Stimulated activated CD8-positive, alpha-beta memory T cell treated with anti-CD3 and anti-CD28 coated beads, Interleukin-7, amount 100 ng/mL, for 1 hour (primary cell): ENCODE data around the gene PLB1.

Experiments
- DNase-seq, 2 donors: peaks; one replicate each; pipeline ENCODE4 v3.0.0-alpha.2; 2020; ENCODE audit warnings: low read depth in 2 of 2

The PLB1 gene

DNA sequence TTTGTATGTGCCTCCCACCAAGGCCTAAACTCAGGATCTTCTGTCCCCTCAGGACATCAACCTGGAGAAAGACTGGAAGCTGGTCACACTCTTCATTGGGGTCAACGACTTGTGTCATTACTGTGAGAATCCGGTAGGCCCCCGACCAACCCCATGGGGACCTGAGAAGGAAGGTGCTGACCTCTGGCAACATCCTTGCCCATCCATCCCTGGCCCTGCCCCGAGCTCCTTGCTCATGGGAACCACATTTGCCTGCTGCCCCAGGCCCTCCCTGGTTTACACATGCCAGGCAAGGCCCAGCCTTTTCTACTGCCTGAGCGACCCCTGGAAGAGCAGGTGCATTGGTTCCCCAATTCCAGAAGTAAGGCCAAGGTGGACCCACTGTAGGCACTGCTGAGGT is 130.5 kb downstream of the PLB1 start:
- DNase-seq = no peak

DNA sequence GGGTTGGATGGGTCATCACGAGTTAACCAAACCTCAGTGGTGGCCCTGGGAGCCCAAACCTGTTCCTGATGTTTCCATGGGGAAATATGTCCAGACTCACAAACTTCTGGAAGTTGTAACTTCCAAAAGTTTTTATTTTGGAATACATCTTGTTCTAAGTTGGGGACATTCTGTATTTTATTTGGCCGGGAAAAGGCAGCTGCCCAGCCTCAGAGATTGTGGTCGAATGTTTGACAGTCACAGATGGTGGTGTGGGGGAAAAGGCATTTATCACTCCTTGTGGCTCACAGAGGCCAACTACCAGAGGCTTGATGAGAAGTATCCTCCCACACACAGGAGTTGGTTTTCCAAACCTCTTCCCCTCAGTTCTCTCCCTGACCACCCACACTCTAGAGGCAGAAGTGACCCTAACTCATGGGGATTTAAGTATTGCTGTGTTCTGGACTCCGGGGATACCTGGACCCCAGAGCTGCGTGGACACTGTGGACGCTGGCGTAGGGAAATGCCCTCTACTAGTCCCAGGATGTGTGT is 131.1 kb downstream of the PLB1 start:
- no peak for DNase-seq

DNA sequence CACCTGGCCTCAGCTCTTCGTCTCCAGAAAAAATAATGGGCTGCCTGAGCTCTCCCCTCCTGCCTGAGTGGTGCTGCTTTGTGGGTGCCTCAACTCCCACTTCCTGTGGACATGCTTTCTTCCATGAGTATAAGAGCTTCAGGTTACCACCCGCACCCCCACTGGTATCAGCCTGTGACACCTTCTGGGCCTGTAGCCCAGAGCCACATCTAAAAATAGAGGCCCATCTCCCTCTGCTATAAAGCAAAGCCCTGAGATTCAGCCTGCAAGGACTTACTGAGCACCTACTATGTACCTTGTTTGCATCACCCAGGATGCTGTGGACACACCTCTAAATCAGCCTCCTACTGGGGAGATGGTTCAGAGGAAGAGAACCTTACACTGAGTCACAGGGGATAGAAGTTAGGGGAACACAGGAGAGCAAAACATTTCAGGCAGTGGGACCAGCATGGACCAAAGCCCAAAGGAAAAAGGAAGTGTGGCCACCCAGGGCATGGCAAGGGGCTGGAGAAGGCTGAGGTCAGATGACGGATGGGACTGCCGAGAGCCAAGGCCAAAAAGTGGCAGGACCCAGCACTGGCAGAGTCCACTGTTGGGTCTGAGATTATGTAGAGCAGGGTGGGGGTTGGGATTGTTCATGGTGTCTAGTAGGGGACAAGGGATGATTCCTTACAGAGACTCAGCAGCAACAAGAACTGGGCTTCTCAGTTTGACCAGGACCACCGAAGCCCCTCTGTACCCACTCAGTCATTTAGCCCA is 132.0 kb downstream of the PLB1 start:
- no peak for DNase-seq

DNA sequence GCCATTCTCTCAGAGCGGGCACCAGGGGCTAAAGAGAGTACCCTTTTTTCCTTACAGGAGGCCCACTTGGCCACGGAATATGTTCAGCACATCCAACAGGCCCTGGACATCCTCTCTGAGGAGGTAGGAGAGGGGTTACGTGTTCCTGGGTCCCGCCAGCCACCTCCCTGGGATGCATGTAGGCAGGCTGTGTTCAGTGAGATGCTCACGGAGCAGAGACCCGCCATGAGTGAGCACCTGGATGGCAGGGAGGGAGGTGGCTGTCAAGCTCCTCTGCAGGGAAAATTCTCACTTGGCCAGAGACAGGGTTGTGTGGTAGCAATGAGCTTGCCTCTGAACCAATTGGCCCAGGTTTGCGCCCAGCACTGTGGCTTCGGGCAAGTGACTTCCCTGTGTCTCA is 132.6 kb downstream of the PLB1 start:
- no peak for DNase-seq

DNA sequence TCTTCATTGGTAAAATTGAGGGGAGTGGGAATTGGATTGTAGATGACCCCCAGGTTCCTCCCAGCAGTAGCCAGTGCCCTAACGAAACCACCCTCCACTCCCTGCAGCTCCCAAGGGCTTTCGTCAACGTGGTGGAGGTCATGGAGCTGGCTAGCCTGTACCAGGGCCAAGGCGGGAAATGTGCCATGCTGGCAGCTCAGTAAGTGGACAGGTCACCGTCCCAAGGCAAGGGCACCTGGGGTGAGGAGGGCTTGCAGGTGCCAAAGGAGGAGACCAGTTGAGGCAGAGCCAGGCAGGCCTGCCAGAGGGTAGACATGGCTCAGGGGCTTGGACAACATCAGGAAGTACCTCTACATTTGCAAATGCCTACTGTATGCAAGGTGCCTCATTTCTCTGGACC is 133.1 kb downstream of the PLB1 start:
- DNase-seq = no peak

DNA sequence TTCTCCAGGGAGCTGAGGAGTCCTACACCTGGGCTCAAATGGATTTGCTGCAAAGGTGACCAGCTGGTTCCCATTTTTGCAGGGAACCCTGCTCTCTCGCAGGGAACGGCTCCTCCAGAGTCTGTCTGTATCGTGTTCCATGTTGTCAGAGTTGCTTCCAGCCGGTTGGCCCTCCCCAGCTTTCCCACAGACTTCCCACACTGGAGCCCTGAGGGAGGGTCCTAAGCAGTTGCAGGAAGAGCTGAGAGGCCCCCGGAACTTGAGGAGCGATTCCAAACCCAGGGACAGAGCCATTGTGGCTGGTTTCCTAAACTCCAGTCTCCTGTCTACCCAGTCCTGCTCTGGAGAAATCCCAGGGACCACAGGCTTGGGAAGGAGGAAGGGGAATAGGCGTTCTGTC is 134.1 kb downstream of the PLB1 start:
- DNase-seq = no peak

DNA sequence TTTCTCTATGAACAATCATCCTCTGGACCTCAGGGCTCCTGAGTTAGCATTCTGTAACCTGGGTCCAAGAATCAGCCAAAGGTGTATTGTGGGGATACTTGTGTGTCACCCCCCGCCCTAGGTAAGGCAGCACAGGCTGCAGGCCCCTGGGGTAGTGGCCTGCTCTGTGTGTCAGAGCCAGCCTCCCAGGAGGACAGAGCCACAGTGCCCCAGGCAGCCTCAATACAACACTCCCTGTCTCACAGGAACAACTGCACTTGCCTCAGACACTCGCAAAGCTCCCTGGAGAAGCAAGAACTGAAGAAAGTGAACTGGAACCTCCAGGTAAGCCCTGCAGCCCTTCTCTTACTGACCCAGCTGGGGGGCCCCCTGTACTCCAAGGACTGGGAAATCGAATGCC is 134.5 kb downstream of the PLB1 start:
- no peak for DNase-seq

DNA sequence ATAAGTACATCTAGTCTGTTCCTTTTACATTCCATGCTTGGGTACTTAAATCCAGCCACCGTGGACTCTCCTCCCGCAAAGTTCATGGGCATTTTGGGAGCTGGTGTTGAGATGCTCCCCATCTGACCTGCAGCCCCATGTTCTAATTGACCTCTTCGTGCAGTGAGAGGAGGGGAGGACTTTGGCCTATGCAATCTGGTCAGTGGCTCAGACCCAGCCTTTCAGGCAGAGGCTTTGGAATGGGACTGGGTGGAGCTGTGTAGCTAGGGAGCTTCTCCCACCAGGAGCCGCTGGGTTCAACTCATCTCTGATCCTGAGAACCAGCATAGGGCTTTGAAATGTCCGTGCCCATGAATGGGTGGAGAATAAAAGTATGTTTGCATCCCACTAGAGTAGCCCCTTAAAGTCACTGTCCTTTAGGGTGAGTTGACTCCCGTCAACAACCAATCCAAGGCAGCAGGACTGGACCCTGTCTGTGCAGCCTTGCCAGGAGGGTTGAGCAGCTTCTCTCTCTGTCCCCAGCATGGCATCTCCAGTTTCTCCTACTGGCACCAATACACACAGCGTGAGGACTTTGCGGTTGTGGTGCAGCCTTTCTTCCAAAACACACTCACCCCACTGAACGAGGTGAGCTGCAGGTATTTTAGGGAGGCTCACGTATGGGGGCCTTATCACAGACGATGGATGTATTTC is 135.8 kb downstream of the PLB1 start:
- no peak for DNase-seq

DNA sequence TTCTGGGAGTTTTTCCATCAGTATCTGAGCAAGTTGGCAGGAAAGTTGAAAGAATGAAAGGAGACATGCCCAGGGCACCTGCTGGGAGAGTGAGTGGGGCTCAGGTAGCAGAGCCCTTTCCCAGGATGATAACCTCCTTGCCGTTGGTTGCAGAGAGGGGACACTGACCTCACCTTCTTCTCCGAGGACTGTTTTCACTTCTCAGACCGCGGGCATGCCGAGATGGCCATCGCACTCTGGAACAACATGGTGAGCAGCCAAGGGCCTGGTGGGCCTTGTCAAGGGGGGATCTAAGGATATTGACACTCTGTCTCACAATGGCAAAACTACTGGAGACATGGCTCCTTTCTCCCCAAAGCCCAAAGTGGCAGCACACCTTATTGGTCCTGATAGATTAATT is 136.9 kb downstream of the PLB1 start:
- DNase-seq = no peak

DNA sequence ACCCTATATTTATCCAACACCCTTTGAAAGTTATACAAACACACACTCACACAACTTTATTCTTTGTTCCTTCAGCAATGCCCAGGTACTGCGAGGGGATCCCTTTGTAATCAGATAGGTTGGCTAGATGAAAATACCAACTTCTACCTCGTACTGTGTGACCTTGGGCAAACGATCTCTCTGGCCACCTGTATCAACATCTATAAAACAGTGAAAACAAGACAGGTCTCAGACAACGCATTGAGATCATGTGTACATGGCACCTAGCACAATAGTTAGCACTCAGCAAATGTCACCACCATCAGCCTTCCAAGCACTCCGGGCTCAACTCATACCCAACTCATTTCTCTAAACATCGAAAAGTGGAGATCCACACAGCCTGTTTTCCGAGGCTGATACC is 137.3 kb downstream of the PLB1 start:
- DNase-seq = no peak

DNA sequence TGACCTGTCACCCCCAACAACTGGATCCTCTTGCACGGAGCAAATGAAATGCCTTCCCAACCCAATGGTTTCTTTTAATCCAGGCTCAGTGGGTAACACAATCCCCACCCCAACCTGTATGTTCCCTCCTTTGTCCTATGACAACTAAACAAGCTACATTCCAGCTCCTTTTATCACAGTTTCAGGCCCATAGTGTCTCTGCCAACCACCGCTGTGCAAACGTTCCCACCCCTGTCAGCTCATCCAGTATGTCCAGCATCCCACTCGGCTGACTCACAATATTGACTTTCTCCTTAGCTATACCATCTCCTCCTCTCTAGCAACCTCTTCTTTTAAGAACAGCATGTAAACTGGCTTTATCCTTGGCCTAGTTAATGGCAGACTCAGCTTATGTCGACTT is 137.9 kb downstream of the PLB1 start:
- DNase-seq = no peak

DNA sequence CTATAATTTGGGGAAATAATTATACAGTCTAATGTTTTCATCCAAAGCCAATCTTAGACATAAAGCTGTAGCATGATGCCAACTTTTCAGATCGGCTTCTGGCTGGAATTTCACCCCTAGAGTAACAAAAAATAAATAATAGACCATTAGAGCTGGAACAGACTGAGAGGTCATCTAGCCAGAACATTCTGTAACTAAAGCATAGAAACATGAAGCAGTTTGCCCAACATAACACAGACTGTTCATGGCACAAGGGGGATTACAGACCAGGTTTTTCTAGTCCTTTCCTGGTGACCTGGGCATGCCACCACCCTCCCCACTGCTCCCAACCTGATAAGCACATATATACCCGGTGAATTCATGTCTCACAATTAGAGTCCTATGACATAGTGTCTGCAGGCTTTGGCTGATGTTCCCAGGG is 139.3 kb downstream of the PLB1 start:
- no peak for DNase-seq

DNA sequence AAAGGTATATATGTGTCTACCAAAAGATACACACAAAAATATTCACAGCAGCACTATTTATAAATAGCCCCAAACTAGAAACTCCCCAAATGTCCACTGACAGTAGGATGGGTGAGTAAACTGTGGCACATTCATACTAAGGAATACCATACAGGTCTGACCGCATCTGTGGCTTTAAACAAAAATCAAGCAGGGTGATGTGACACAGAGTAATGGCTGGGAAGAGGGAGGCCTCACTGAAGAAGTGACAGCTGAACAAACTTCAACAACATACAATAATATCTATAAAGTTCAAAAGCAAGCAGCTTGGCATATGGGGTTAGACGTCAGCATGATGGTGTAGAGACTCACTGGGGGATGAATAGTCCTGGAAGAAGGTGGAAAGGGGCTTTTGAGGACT is 140.6 kb downstream of the PLB1 start:
- DNase-seq = no peak

DNA sequence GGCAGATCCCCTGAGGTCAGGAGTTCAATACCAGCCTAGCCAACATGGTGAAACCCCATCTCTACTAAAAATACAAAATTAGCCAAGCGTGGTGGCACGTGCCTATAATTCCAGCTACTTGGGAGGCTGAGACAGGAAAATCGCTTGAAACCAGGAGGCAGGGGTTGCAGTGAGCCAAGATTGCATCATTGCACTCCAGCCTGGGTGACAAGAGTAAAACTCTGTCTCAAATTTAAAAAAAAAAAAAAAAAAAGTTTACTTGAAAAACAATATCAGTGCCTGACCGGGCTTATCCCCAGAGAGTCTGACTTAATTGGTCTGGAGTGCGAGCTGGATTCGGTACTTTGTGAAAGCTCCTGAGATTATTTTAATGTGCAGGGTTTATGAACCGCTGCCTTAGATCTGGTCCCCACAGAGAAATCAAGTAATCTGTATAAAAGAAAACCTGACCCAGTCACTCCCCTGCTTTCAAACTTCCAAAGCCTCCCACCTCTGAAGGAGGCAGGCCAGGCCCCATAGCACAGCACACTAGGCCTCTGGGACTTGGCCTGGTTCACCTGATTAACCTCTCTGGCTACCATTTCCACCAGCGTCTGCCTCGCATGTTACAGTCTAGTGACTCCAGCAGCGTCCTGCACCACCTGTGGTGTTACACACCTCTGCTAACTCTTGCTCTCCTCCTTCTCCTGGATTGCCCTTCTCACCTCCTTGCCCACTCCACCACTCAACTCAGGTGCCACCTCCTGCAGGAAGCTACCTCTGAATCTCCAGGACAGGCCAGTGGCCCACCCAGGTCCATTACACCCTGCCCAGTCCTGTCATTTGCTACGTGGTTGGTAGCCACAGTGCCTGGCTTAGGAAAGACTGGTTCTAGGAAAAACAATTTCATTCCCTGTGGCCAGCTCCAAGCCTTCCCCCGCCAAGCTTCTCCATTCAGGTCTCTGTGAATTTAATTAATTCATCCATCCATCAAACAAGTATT is 141.5 kb downstream of the PLB1 start:
- no peak for DNase-seq

DNA sequence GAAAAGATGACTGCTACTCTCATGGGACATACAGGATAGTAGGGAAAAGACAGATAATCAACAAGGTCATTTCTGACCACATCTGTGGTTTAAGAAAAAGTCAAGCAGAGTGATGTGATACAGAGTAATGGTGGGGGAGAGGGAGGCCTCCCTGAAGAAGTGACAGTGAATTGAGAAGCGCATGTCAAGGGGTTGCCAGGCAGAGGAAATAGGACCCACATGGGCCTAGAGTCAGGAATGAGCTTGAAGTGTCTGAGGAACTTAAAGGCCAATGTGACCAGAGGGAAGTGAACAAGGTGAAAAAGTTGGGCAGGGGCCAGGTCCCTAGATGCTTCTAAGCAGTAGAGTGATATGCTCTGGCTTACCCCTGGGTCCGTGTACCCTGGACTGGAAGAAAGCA is 142.2 kb downstream of the PLB1 start:
- no peak for DNase-seq

DNA sequence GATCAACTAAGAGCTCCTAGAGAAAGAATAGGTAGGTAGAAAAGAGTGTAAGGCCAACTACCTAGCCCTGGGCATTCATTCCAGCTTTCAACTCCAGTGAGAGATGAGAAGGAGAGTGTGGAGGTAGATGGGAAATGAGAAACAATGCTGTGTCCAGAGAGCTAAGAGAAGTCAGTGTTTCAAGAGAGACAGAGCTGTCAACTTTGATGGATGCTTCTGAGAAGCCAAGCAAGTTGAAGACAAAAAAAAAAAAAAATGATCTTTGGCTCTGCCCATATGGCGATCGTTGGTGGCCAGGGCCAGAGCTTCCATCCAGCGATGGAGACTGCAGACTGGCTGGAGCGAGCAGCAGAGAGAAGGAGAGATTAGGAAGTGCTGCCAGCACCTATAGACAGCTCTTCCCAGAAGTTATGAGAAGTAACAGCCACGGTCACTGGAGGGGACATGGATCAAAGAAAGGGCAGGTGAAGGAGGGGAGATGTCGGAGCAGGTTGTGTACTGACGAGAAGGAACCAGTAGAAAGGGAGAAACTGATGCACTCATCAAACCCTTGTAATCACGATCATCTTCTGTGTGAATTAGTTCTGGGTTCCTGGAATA is 143.3 kb downstream of the PLB1 start:
- no peak for DNase-seq

DNA sequence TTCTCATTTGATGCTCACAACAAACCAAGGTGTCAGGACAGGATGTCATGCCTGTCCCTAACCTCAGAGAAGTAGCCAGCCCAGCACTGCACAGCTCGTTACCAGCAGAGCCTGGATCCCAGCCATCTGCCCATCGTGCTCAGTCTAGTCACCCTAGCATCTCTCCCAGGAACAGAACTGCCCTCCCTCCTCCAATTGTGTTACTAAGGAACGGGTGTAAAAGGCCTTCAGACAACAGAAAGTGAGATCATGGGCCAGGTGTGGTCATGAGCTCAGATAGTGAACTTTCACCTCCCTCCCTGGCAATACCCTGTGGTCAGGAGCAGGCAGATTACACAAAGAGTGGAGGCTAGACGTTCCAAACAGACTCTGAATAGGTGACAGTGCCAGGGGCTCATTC is 144.0 kb downstream of the PLB1 start:
- DNase-seq = no peak

DNA sequence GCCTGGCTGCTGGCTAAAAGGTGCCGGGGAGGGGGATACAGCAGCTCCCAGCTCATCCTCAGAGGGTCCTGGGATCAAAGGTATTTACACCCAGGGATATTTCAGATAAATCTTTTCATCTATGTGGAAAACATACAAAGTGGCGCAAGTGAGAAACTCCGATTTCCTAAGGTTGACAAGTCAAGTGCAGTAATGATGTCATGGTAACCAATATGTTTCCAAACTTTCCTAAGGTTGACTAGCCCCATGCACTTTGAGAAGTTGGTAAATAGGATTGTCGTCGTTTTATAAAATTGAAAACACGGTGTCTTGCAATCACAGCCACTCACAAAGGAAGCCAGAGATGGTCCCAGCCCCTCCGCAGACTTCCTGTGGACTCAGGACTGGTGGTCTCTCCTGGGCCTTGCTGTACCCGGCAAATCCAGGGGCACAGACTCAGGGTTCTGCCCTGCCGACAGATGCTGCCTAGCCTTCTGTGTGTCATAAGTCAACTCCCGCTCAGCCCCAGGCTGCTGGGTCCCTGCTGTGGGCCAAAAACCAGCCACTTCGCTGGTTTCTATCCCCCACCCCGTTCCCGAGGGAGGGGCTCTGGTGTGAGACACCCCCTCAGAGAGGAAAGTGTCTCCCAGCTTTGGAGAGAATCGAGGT is 144.5 kb downstream of the PLB1 start:
- DNase-seq = no peak

DNA sequence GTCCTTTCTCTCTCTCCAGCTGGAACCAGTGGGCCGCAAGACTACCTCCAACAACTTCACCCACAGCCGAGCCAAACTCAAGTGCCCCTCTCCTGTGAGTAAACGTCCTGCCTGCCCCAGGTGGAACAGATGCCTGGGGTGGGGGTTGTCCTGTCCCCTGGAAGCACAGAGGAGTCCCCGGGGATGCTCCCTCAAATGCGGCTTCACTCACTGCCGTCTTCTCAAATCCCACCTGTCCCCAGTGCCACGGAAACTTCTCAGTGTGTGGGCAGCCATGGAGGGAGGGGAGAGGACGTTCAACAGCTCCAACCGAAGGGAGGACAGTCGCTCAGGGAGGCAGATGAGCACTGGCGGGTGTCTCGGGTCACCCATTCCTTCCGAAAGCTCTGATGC is 145.0 kb downstream of the PLB1 start:
- DNase-seq = no peak

DNA sequence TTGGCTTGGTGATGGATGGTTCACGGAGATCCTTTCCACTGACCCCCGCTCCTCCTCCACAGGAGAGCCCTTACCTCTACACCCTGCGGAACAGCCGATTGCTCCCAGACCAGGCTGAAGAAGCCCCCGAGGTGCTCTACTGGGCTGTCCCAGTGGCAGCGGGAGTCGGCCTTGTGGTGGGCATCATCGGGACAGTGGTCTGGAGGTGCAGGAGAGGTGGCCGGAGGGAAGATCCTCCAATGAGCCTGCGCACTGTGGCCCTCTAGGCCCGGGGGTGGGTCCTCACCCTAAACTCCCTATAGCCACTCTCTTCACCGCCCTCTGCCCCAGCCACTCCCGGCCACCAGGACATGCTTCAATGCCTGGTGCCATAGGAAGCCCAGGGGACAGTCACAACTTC is 146.9 kb downstream of the PLB1 start:
- DNase-seq = no peak

DNA sequence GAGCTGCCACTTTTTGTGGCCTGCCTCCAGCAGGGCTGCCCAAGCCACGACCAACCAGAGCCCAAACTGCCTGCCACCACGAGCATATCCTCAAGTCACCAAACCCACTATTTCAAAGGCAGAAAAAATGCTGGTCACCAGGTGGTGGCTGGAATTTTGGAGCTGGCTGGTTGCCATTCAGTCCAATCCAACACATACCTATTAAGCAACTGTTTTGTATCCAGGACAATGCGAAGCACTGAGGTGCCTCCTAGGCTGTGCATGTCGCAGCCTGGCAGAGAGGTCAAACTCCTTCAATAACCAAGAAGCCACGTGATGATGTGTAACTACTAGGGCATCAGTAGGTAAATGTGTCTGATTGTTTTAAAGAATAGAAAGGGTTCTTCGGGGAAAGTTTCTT is 147.5 kb downstream of the PLB1 start:
- no peak for DNase-seq
